ENCODE data around the gene PDGFA. TPM values are rescaled to one million over a fixed set of nuclear protein-coding genes. Genes with fewer than 3 reads are reported as not detected.

Gene PDGFA
- total RNA-seq, 1 donor from 2014 or later: 0.85 TPM

GRCh38 chr7:463817-464453 is 55.7 kb downstream of the PDGFA start:
- H3K9me3 Mint-ChIP-seq (ENCODE audit: unreplicated experiment): no peaks in the 10 kb centered on the region
- no peak overlapping the region for H3K27ac Mint-ChIP-seq (ENCODE audit: unreplicated experiment)
- no peak overlapping the region for H3K4me3 Mint-ChIP-seq (ENCODE audit: unreplicated experiment)
- H3K4me1 Mint-ChIP-seq (ENCODE audit: unreplicated experiment): peaks cover 21% of the 10 kb centered on the region
- no peak for DNase-seq (ENCODE audit: low spot score)
- peaks cover 16% of the 10 kb centered on the region for H3K27me3 Mint-ChIP-seq (ENCODE audit: unreplicated experiment)
- no peak for TF ChIP-seq CTCF (IDR thresholded peaks at IDR 0.05; ENCODE audit: unreplicated experiment)
- peaks cover 13% of the 10 kb centered on the region for H3K36me3 Mint-ChIP-seq (ENCODE audit: low read depth, unreplicated experiment)

GRCh38 chr7:463362-463781 is 56.3 kb downstream of the PDGFA start:
- no peaks in the 10 kb centered on the region for H3K9me3 Mint-ChIP-seq (ENCODE audit: unreplicated experiment)
- peaks cover 14% of the 10 kb centered on the region for H3K27me3 Mint-ChIP-seq (ENCODE audit: unreplicated experiment)
- H3K4me3 Mint-ChIP-seq (ENCODE audit: unreplicated experiment): no peak overlapping the region
- no peak overlapping the region for H3K27ac Mint-ChIP-seq (ENCODE audit: unreplicated experiment)
- TF ChIP-seq CTCF (IDR thresholded peaks at IDR 0.05; ENCODE audit: unreplicated experiment): no peak
- peaks cover 16% of the 10 kb centered on the region for H3K4me1 Mint-ChIP-seq (ENCODE audit: unreplicated experiment)
- peaks cover 12% of the 10 kb centered on the region for H3K36me3 Mint-ChIP-seq (ENCODE audit: low read depth, unreplicated experiment)
- DNase-seq (ENCODE audit: low spot score): no peak

- no peaks in the 10 kb centered on the region for H3K9me3 Mint-ChIP-seq (ENCODE audit: unreplicated experiment)
- H3K27me3 Mint-ChIP-seq (ENCODE audit: unreplicated experiment): peaks cover 7% of the 10 kb centered on the region
- TF ChIP-seq CTCF (IDR thresholded peaks at IDR 0.05; ENCODE audit: unreplicated experiment): no peak
- no peak overlapping the region for H3K4me3 Mint-ChIP-seq (ENCODE audit: unreplicated experiment)
- H3K27ac Mint-ChIP-seq (ENCODE audit: unreplicated experiment): no peak overlapping the region
- no peak for DNase-seq (ENCODE audit: low spot score)
- peaks cover 9% of the 10 kb centered on the region for H3K4me1 Mint-ChIP-seq (ENCODE audit: unreplicated experiment)
- H3K36me3 Mint-ChIP-seq (ENCODE audit: low read depth, unreplicated experiment): peaks cover 3% of the 10 kb centered on the region
These were observed 57.2 kb downstream of the PDGFA start for GRCh38 chr7:462173-463103.

- Mint-ChIP-seq H3K36me3 (ENCODE audit: low read depth, unreplicated experiment) (no peaks in the 10 kb centered on the region), H3K4me3 (ENCODE audit: unreplicated experiment) (no peak overlapping the region), H3K4me1 (ENCODE audit: unreplicated experiment) (peaks cover 9% of the 10 kb centered on the region), H3K9me3 (ENCODE audit: unreplicated experiment) (no peaks in the 10 kb centered on the region), H3K27ac (ENCODE audit: unreplicated experiment) (no peak overlapping the region), H3K27me3 (ENCODE audit: unreplicated experiment) (peaks cover 3% of the 10 kb centered on the region)
- DNase-seq (ENCODE audit: low spot score): peak; percentile 45
- no peak for TF ChIP-seq CTCF (IDR thresholded peaks at IDR 0.05; ENCODE audit: unreplicated experiment)
These were observed 58.0 kb downstream of the PDGFA start for GRCh38 chr7:461453-462172.

Measured in endothelial cell (in vitro differentiated cells).